HG03175 (cell line): ENCODE results near the gene AUP1.

Experiments
- ATAC-seq: cut with Tn5 transposase; IDR thresholded peaks from one replicate; pipeline ENCODE4 v1.9.1; 2021; ENCODE audit warnings: mild to moderate bottlenecking, moderate library complexity; ENCODE audit not compliant: unreplicated experiment

The AUP1 gene

GRCh38 chr2:74537140-74537539, 7.6 kb upstream of the AUP1 start:
- no peak for ATAC-seq

DNA sequence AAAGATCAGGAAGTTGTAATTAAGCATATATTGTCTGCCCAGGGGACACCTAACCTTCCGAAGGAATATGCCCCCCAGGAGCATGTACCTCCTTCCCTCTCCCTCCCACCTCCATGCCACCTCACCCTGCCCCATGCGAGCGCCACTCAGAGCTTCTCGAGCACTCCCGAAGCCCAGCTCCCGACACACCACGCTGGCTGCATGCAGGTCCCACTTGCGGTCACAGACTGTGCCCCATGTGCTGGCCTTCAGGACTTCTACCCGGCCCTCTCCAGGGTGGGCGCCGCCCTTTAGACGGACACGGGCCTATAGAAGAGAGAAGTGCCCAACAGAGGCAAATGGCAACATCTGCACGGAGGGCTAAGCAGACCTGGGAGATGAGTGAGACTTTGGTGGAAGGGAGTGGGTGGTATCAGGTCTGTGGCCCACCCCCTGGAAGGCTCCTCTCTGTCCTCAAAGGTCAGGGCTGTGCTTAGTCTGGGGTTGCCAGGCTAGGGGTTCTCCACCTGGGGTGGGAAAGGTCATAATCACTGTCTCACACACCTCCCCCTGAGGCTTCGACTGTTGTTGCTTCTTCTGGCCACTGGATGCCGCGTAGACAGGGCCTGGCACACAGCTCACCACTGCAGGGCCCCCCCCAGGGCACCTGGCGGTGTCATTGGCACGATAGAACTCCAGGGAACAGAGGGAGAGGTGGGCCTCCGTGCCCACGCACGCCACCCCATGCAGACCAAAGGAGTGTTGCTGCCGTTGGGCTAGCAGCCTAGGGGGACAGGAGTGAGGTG, 6.9 kb upstream of the AUP1 start:
- ATAC-seq: no peak

GRCh38 chr2:74535440-74535965, 6.0 kb upstream of the AUP1 start:
- no peak for ATAC-seq

GRCh38 chr2:74534411-74534810, 4.9 kb upstream of the AUP1 start:
- ATAC-seq: no peak

GRCh38 chr2:74533464-74533863, 4.0 kb upstream of the AUP1 start:
- no peak for ATAC-seq

- ATAC-seq: no peak
Observed at GRCh38 chr2:74532222-74532621, 2.7 kb upstream of the AUP1 start.

GRCh38 chr2:74531666-74532065, 2.2 kb upstream of the AUP1 start:
- ATAC-seq: no peak

DNA sequence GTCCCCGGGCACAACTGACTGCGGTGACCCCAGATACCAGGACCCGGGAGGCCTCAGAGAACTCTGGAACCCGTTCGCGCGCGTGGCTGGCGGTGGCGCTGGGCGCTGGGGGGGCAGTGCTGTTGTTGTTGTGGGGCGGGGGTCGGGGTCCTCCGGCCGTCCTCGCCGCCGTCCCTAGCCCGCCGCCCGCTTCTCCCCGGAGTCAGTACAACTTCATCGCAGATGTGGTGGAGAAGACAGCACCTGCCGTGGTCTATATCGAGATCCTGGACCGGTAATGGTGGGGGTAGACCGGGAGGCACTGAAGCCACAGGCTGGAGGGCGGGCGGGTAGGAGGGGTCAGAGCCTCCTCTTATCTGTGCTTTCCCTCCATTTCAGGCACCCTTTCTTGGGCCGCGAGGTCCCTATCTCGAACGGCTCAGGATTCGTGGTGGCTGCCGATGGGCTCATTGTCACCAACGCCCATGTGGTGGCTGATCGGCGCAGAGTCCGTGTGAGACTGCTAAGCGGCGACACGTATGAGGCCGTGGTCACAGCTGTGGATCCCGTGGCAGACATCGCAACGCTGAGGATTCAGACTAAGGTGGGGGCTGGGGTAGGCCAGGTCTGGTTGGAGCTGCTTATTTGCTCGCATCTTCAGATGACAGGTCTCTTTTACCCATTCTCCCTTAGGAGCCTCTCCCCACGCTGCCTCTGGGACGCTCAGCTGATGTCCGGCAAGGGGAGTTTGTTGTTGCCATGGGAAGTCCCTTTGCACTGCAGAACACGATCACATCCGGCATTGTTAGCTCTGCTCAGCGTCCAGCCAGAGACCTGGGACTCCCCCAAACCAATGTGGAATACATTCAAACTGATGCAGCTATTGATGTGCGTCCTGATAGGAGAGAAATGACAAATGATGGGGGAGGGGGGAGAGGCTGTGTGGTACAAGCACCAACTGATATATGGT, 1.0 kb upstream of the AUP1 start:
- ATAC-seq: peak; percentile 27

- peak; percentile 7 for ATAC-seq
Observed at GRCh38 chr2:74528600-74529356, 728 bp downstream of the AUP1 start.

- ATAC-seq: no peak
Observed at GRCh38 chr2:74527741-74528140, 1.8 kb downstream of the AUP1 start.

DNA sequence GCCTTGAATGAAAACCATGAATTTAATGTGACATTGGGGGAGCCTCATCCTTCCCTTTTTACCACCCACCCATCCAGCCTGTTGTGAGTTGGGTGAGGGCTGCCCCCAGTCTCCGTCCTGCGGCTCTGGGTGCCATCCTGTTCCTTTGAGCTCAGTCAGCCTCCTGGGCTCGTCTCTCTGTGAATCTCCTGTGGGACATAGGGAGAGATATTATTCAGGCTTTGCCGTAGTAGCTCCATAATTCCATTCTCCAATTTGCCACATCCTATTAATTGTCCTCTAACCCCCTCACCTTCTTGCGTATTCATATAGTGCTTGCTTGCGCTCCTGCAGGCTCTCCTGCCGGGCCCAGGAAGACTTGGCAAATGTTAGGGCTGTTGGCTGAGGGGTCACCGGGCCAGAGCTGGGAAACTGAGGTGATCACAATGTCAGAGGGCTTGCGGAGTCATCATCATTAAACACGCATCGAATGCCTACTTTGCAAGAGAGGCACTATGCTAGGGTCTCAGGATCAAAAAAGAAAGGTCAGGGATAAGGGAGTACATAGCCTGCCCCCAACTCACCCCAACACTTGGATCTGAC, 2.8 kb downstream of the AUP1 start:
- no peak for ATAC-seq

DNA sequence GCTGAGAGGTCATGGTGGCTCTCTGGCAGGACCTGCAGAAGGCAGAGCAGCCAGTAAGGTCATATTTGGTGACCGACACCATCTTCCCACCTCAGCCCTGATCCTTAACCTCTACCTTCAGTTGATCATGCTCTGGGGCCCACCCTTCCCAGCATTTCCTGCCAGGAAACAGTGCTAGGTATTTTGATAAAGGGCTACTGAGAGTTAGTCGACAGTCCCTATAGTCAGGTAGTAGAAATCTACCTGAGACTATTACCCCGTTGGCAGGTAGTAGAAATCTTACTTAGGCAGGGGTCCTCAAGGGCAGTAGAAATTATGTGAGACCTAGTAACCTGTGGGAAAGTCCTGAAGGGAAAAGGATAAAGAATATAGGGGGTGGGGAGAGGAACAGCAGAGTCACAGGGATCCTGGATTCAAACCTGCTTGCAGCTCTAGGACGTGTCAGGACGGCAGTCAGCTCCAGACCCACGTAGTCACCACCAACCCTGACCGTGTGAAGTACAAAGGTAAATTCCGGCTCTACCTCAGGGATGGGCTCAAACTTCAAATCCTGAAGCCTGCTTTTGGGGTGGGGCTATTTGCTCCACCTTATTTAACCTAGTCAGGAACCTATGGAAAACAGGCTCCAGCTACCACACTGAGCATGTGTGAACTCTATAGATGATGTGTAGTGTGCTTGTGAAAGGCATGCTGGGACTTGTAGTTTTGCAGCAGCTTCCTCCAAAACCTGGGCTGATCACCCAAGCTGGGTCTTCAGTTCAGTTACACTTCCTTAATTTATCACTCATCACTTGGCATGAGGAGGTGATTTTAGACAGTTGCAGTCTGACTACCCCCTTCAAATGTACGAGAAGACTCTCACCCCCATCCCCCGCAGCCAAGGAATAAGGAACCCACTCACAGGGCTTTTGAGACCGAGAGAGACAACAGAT, 3.5 kb downstream of the AUP1 start, which contains the start of gene DQX1:
TSS of gene DQX1 (minus strand) at position 515 of the 932 bp plus-strand sequence. CDS start at position 13, 502 bp downstream.
- no peak for ATAC-seq

DNA sequence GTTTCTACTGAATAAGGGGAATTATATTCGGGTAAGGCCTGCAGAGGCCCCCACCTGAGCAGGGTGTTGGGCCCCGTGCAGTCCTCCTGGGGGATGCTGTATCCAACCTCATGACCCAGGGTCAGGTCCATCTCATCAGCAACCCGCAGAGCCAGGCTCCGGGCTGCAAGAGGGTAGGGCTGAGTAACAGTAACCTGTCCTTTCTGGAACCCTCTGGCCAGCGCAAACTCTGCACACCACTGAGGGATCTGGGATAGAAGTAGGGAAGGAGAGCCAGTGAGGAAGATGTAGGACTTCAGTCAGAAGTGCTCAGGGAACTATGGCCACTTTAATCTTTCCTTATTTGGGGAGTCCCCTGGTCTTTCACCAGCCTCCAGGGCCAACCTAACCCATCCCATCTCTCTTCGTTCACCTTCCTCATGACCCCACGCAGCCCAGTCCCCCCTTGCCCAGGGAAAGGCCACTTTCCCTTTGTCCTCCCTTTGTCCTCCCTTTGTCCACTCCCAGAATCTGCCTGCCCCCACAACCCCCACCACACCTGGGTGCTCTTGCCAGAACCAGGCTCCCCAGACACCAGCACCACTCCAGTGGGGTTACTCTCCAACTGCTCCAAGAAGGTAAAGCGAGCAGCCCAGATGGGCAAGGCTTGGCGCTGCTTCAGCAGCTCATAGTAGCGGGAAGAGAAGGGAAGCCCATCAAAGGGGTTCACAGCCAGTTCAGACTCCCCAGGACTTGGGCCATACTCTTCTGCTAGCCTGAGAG, 4.4 kb downstream of the AUP1 start:
- ATAC-seq: no peak

DNA sequence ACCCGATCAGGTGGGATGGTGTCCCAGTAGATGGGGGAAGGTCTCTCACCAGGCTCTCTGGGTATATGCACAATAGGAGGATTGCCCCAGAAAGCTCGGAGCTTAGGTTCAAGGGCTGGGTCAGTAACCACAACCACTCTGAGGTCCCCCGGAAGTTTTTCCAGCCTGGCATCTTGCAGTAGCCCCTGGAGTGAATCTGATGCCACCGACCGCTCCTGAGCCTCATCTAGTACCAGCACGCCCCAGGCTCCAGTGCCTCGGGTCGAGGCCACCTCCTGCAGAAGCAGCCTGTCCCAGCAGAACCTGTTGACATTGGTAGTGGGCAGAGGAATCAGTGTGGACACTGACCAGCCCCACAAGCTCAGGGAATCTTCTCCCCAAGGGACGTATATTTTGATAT, 5.5 kb downstream of the AUP1 start:
- no peak for ATAC-seq

DNA sequence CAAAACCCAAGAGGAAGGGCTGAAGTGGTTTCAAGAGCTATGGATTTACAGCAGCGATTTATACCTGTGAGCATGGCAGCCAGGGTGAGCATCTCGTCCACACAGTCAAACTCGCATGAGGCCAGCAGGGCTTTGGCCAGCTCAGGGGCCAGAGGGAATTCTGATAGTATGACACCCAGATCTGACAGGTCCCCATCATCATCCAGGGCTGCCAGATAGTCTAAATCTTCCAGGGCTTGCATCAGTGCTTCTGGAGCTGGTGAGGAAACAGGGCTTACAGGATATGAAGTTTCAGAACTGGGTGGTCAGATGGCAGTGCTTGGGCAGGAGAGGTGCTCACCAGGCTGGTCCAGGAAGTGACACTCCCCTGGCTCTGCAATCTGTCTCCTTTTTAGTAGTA, 7.0 kb downstream of the AUP1 start:
- no peak for ATAC-seq

DNA sequence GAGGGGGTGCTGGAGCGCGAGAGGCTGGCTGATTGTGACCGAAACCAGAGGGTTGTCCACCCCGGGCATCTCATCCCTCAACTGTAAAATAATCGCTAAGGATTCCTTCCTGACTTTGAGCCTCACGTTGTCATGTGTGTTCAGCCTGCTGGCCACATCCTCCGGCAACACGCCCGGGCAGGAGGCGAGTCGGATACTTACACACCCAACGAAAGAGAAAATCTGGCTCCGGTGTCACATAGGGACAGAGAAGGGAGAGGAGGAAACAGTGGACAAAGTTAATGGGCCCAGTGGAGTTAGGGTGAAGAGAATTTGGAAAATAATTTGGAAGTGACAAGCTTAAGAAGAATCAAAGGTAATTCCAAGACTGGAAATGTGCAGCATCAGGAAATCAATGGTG, 12.9 kb downstream of the AUP1 start:
- no peak for ATAC-seq

DNA sequence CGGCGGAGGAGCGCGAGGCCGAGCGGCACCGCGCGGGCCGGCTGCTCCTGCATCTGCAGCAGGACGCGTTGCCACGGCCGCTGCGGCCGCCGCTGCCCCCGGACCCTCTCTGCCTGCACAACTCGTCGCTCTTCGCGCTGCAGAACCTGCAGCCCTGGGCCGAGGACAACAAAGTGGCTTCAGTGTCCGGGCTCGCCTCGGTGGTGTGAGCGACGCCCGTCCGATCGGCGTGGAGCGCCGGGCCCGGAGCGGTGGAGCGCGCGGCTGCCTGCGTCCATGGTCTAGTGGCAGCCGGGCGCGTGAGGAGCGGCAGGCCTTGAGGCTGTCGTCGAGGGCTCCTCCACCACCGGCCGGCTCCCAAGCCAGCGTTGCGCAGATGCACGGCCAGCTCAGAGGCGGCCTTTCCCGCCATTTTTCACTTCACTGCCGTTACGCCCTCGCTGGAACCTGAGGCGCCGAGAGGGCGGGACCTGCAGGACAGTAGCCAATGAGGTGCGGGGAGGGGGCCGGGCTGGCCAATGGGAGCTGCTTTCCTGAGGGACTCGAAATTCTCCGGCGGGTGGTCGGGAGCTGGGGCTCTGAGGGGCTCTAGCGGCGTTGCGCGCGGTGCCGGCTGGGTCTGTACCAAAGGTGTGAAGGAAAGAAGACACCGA, 13.4 kb downstream of the AUP1 start:
- ATAC-seq: no peak

DNA sequence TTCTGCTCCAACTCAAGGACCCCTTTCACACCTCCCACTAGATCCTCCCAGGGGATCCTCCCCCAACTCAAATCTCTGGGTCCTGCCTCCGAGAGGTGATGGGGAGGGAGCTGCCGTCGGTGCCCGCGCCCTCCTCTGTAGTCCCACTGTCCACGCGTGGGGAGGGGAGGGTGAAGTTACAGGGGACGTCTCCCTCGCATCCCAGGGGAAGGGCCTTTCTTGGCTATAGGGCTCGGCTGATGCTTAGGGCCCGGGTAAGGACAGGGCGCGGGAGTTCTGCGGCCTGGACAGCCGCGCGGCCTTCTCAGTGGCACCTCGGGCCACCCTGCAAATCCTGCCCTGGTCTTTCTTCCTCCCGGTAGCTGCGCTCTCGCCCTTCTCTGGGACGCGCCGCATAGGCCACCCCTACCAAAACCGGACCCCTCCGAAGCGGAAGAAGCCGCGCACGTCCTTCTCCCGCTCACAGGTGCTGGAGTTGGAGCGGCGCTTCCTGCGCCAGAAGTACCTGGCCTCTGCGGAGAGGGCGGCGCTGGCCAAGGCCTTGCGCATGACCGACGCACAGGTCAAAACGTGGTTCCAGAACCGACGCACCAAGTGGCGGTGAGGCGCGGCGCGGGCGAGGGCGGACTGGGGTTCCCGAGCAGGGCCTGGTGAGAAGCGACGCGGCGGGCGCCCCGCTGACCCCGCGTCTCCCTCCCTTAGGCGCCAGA, 14.1 kb downstream of the AUP1 start:
- no peak for ATAC-seq
